K562 (cell line): Measurements from ENCODE around the gene CD300LG. TPM values are rescaled to one million over a fixed set of nuclear protein-coding genes. Genes with fewer than 3 reads are reported as not detected.

ENCODE experiments used
- ATAC-seq: fragments of 200-7000 bp; cut with Tn5 transposase; 3 replicates; pipeline ENCODE4 v1.9.1; 2020; ENCODE audit warnings: moderate library complexity
- BruUV-seq: library from RNA; stranded (reverse); fragments of 400-500 nt; replicated peaks from 2 replicates; lab custom pipeline; 2021; lab: Mats Ljungman, UMichigan
- CTCF ChIA-PET: fragments of 300-600 bp; formaldehyde crosslinking; extraction: SDS; loops from one replicate; lab custom pipeline; 2021; ENCODE audit warnings: low intra/inter-chr PET ratio; lab: Yijun Ruan, JAX
- POLR2A ChIA-PET: fragments of 300-600, 350-650 bp; sonication (Branson Sonifier 250); formaldehyde crosslinking; extraction: SDS; loops from one replicate; lab custom pipeline; 2021; ENCODE audit warnings: antibody characterized with exemption, inconsistent platforms; lab: Yijun Ruan, JAX
- DNase-seq, 4 experiments: peaks; one replicate each; pipeline versions ENCODE4 v3.0.0 to v3.0.0-alpha.2; 2011 to 2018; ENCODE audit warnings: low spot score in 3 of 4, mixed read lengths in 3 of 4; ENCODE audit errors: extremely low read depth in 1 of 4
- FAIRE-seq: peaks from 2 replicates; lab custom pipeline; 2011; peaks lifted over from hg19 to GRCh38; lab: Jason Lieb, UNC
- H2AFZ ChIP-seq: 2 replicates; pipeline ENCODE4 v1.6.0; 2011; ENCODE audit warnings: low read depth, low read length, control low read depth, inconsistent platforms
- H3K27ac ChIP-seq: fragments of 200-600 bp; 3 replicates; pipeline ENCODE4 v1.8.0; 2011; ENCODE audit warnings: low read depth, mild to moderate bottlenecking, control low read depth, inconsistent platforms, low read length, moderate library complexity, mixed read lengths; ENCODE audit errors: extremely low read depth
- H3K27me3 ChIP-seq, 2 experiments: fragments of 300-600 bp in 1 of 2; 2 replicates in 1 of 2; 3 replicates in 1 of 2; pipeline versions ENCODE4 v1.6.0 to v1.8.0; 2011; ENCODE audit warnings: inconsistent platforms in 2 of 2, low read length in 2 of 2, mild to moderate bottlenecking in 1 of 2, mixed read lengths in 1 of 2, moderate library complexity in 1 of 2; ENCODE audit not compliant: control insufficient read depth in 2 of 2, insufficient read depth in 2 of 2
- H3K36me3 ChIP-seq: fragments of 300-600 bp; 3 replicates; pipeline ENCODE4 v1.8.0; 2011; ENCODE audit warnings: mild to moderate bottlenecking, low read length, inconsistent platforms; ENCODE audit not compliant: control insufficient read depth, insufficient read depth
- H3K4me1 ChIP-seq, 2 experiments: fragments of 200-600 bp in 1 of 2; replicated peaks in 1 of 2; 2 replicates in 1 of 2; 3 replicates in 1 of 2; pipeline versions ENCODE4 v1.5.1 to v1.8.0; 2011; ENCODE audit warnings: inconsistent platforms in 2 of 2, low read length in 2 of 2, mild to moderate bottlenecking in 1 of 2, mixed read lengths in 1 of 2, moderate library complexity in 1 of 2; ENCODE audit not compliant: control insufficient read depth in 2 of 2, insufficient read depth in 2 of 2
- H3K4me2 ChIP-seq: 2 replicates; pipeline ENCODE4 v1.6.1; 2011; ENCODE audit warnings: low read length, control low read depth, inconsistent platforms, mixed read lengths; ENCODE audit not compliant: insufficient read depth
- H3K4me3 ChIP-seq: fragments of 200-600 bp; sonication (generic), shearing (Covaris generic); 2 replicates; pipeline ENCODE4 v1.5.1; 2016; ENCODE audit warnings: control low read depth, inconsistent platforms
- H3K79me2 ChIP-seq: fragments of 200-600 bp; 3 replicates; pipeline ENCODE4 v1.8.0; 2011; ENCODE audit warnings: low read length, inconsistent platforms; ENCODE audit not compliant: control insufficient read depth, insufficient read depth
- H3K9ac ChIP-seq, 2 experiments: 2 replicates each; pipeline versions ENCODE4 v1.6.0 to v1.6.1; 2011; ENCODE audit warnings: low read depth in 2 of 2, low read length in 2 of 2, control low read depth in 1 of 2, inconsistent platforms in 1 of 2, mild to moderate bottlenecking in 1 of 2, mixed read lengths in 1 of 2; ENCODE audit not compliant: insufficient read depth in 1 of 2
- H3K9me1 ChIP-seq: one replicate; pipeline ENCODE4 v1.6.0; 2011; ENCODE audit warnings: inconsistent platforms, mild to moderate bottlenecking, low read length, moderate library complexity; ENCODE audit not compliant: control insufficient read depth, insufficient read depth
- H3K9me3 ChIP-seq: replicated peaks from 2 replicates; pipeline ENCODE4 v1.5.1; 2011; ENCODE audit warnings: low read depth, low read length, inconsistent platforms; ENCODE audit not compliant: control insufficient read depth, insufficient read depth
- H4K20me1 ChIP-seq: replicated peaks from 2 replicates; pipeline ENCODE4 v1.6.1; 2011; ENCODE audit warnings: low read length, inconsistent platforms, mixed read lengths; ENCODE audit not compliant: control insufficient read depth, insufficient read depth
- MCM7 ChIP-seq, 2 experiments: fragments of 450-650 bp; IDR thresholded peaks; 2 replicates each; pipeline ENCODE4 v1.6.1; 2016 to 2018
- PHF8 ChIP-seq: fragments of 200-600 bp; sonication (generic); IDR thresholded peaks from 2 replicates; pipeline ENCODE4 v1.6.1; 2012; ENCODE audit warnings: mixed run types, mild to moderate bottlenecking, inconsistent platforms, low read length, moderate library complexity, borderline replicate concordance
- WGBS: fragments of 100-300 bp; shearing (Covaris generic); methylation state at CpG from one replicate; pipeline ENCODE4 v1.1.6; 2016; ENCODE audit warnings: low coverage, mixed read lengths; ENCODE audit not compliant: insufficient coverage; ENCODE audit errors: missing lambda C conversion rate; 5-methylcytosine and 5-hydroxymethylcytosine counted together
- in situ Hi-C: fragments of 300-500 bp; cut with MboI; formaldehyde crosslinking; loops from 4 replicates; pipeline ENCODE4 v1.15.0; 2018; ENCODE audit warnings: inconsistent platforms, mixed read lengths
- intact Hi-C: fragments of 100-400 bp; cut with micrococcal nuclease; formaldehyde crosslinking; loops from 2 replicates; pipeline ENCODE4 v1.14.2; 2022
- polyA plus RNA-seq, 8 experiments: library from polyadenylated mRNA; depleted of rRNA in 4 of 8; stranded (reverse) in 5 of 8; unstranded in 3 of 8; fragments of >200 nt; fragmentation: Nextera tagmentation in 2 of 8; fragmentation: Illumina TruSeq in 1 of 8; extraction: Ambion mirVana in 2 of 8; extraction: Trizol in 1 of 8; gene quantifications; 2 replicates each; pipeline versions ENCODE4 v1.2.1 to v1.2.3, GENCODE V29; 2011 to 2014; ENCODE audit warnings: inconsistent platforms in 1 of 8, missing spikeins in 1 of 8
- total RNA-seq, 7 experiments: library from RNA; depleted of rRNA in 6 of 7; stranded (reverse); fragments of >200 nt in 6 of 7; fragmentation: Illumina TruSeq in 2 of 7; extraction: Trizol in 2 of 7; gene quantifications; 2 replicates each; pipeline versions ENCODE4 v1.2.1 to v1.2.3, GENCODE V29; 2011 to 2021; ENCODE audit warnings: low replicate concordance in 1 of 7
- TF ChIP-seq, protein P1 (sequence below): IDR thresholded peaks from 2 replicates; pipeline ENCODE4 v1.6.1; 2012; ENCODE audit warnings: low read depth, low read length, improper control_type of control experiment, borderline replicate concordance
- TF ChIP-seq, protein P2 (sequence below), 3 experiments: IDR thresholded peaks in 2 of 3; conservative IDR thresholded peaks in 1 of 3; 2 replicates each; pipeline ENCODE4 v1.5.1; 2011 to 2012; ENCODE audit warnings: low read length in 3 of 3, mild to moderate bottlenecking in 3 of 3, control low read depth in 2 of 3, improper control_type of control experiment in 1 of 3, inconsistent platforms in 1 of 3, low read depth in 1 of 3, mixed read lengths in 1 of 3, moderate library complexity in 1 of 3; ENCODE audit not compliant: insufficient read depth in 2 of 3

Gene CD300LG
- total and polyA plus RNA-seq, 9 of the 15 experiments (the other 6 are each of a cell fraction or from before 2014, with no cell fraction given) = not detected

DNA sequence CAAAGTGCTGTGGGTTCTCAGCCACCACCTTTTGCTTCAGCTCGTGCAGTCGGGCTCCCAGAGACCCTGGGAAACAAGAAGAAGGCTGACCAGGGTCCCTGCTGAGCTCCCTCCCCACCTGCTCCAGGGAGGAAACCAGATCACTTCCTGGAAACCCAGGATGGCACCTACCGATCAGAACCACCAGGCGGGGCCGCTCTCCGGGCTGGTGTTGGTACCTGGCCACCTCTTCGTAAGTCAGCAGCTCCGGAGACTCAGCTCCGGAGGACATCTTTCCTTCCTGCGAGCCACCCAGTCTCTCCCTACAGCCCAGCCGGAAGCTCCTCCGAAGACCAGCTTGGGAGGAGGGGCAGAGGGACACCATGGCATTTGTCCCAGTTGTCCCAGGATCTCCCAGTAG lies 33.0 kb upstream of the CD300LG start:
- ATAC-seq (no peak), DNase-seq (no peak)
- H3K9me3 ChIP-seq = no peaks in the 10 kb centered on the region
- H3K9me1 ChIP-seq = no peaks in the 10 kb centered on the region
- intact Hi-C loops = no loop called here
- BruUV-seq = no TSS peak
- no peaks in the 10 kb centered on the region for H3K79me2 ChIP-seq
- POLR2A ChIA-PET = interaction anchor here (1.2 kb wide), 1 partner anchor 43 kb away, joined by 3 read pairs; no protein-coding TSS in a partner anchor
- TF ChIP-seq PHF8 = no peak
- TF ChIP-seq MCM7 (IDR thresholded peaks at IDR 0.05) = no peak
- TF ChIP-seq, protein P1, sequence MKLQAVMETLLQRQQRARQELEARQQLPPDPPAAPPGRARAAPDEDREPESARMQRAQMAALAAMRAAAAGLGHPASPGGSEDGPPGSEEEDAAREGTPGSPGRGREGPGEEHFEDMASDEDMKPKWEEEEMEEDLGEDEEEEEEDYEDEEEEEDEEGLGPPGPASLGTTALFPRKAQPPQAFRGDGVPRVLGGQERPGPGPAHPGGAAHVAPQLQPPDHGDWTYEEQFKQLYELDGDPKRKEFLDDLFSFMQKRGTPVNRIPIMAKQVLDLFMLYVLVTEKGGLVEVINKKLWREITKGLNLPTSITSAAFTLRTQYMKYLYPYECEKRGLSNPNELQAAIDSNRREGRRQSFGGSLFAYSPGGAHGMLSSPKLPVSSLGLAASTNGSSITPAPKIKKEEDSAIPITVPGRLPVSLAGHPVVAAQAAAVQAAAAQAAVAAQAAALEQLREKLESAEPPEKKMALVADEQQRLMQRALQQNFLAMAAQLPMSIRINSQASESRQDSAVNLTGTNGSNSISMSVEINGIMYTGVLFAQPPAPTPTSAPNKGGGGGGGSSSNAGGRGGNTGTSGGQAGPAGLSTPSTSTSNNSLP = no peak
- TF ChIP-seq, protein P2, sequence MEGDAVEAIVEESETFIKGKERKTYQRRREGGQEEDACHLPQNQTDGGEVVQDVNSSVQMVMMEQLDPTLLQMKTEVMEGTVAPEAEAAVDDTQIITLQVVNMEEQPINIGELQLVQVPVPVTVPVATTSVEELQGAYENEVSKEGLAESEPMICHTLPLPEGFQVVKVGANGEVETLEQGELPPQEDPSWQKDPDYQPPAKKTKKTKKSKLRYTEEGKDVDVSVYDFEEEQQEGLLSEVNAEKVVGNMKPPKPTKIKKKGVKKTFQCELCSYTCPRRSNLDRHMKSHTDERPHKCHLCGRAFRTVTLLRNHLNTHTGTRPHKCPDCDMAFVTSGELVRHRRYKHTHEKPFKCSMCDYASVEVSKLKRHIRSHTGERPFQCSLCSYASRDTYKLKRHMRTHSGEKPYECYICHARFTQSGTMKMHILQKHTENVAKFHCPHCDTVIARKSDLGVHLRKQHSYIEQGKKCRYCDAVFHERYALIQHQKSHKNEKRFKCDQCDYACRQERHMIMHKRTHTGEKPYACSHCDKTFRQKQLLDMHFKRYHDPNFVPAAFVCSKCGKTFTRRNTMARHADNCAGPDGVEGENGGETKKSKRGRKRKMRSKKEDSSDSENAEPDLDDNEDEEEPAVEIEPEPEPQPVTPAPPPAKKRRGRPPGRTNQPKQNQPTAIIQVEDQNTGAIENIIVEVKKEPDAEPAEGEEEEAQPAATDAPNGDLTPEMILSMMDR (IDR thresholded peaks at IDR 0.05 in 2 of 3, conservative IDR thresholded peaks at IDR 0.05 in 1 of 3; ENCODE audit: insufficient read depth in 2 of 3, low read depth in 1 of 3, low read length in 3 of 3) = 0 out of 6 replicates have a peak, but pooled peaks of 1 of the 3 experiments have one; percentile 14
- TF ChIP-seq, all 486 proteins: peak for 1
- Histone ChIP-seq H2AFZ (no peak overlapping the region), H4K20me1 (no peaks in the 10 kb centered on the region), H3K4me3 (no peak overlapping the region), H3K4me2 (no peak overlapping the region), H3K27me3 (0 out of 5 replicates have a peak, but pooled peaks cover 0 to 9% of the 10 kb centered on the region in 2 experiments), H3K36me3 (no peaks in the 10 kb centered on the region), H3K27ac (no peak overlapping the region), H3K4me1 (peaks cover 0 to 3% of the 10 kb centered on the region in 2 experiments; a peak in 1 of 5 replicates), H3K9ac (peak overlapping the region in 1 of 2 experiments; percentile 21; a peak in 1 of 4 replicates)
- CTCF ChIA-PET = no interaction called here
- in situ Hi-C loops = no loop called here
- WGBS = 55% methylated on average over 12 of the region's 12 CpGs
- FAIRE-seq = no peak
